ENCODE results near the gene CCDC71L. TPM values are rescaled to one million over a fixed set of nuclear protein-coding genes. Genes with fewer than 3 reads are reported as not detected.

CCDC71L gene
- total and polyA plus RNA-seq, 2 of the 4 experiments (the other 2 are of a cell fraction): 19.7 to 20.6 TPM

- H2BK15ac ChIP-seq (ENCODE audit: low read depth, low read length): no peak overlapping the region
- H3K4me2 ChIP-seq (ENCODE audit: low read depth, low read length): no peak overlapping the region
- H3K79me1 ChIP-seq (ENCODE audit: low read depth in 1 of 2, low read length in 2 of 2): no peaks in the 10 kb centered on the region
- H4K8ac ChIP-seq (ENCODE audit: low read depth in 2 of 2, low read length in 2 of 2): no peak overlapping the region
- H3K4ac ChIP-seq (ENCODE audit: low read depth, low read length): no peak overlapping the region
- H3K56ac ChIP-seq (ENCODE audit: extremely low read depth, insufficient read depth, low read length): no peak overlapping the region
- no TSS peak for BruUV-seq (replicated peaks)
- H4K20me1 ChIP-seq (ENCODE audit: insufficient read depth, low read length): no peaks in the 10 kb centered on the region
- H4K5ac ChIP-seq (ENCODE audit: low read depth, low read length): no peak overlapping the region
- H2BK5ac ChIP-seq (ENCODE audit: low read depth, low read length, poor library complexity, severe bottlenecking): no peak overlapping the region
- no CpG with 5 or more reads among the region's 1 CpG for WGBS, 2 experiments (ENCODE audit: extremely low coverage in 2 of 2, insufficient read length in 1 of 2)
- no peak overlapping the region for H3K23ac ChIP-seq (ENCODE audit: low read depth, low read length)
- H2BK20ac ChIP-seq (ENCODE audit: low read depth, low read length): 0 out of 2 replicates have a peak overlapping the region, but pooled peaks have one; percentile 59
- no peak overlapping the region for H2AFZ ChIP-seq (replicated peaks; ENCODE audit: low read length, poor library complexity)
- H3K9me3 ChIP-seq (ENCODE audit: control insufficient read depth, insufficient read depth, low read length): no peaks in the 10 kb centered on the region
- H3K18ac ChIP-seq (ENCODE audit: low read depth, low read length): no peak overlapping the region
- TF ChIP-seq CEBPB (IDR thresholded peaks at IDR 0.05; ENCODE audit: low read depth, low read length) (no peak), MAFK (IDR thresholded peaks at IDR 0.05; ENCODE audit: low read depth, low read length) (no peak), RCOR1 (IDR thresholded peaks at IDR 0.05; ENCODE audit: insufficient replicate concordance, low read length) (no peak), SMC3 (IDR thresholded peaks at IDR 0.05; ENCODE audit: low read depth, low read length) (no peak), MXI1 (IDR thresholded peaks at IDR 0.05; ENCODE audit: borderline replicate concordance, low read depth, low read length) (no peak)
- ChIA-PET CTCF (no interaction called here), POLR2A (ENCODE audit: unreplicated experiment) (no interaction called here)
- intact Hi-C loops (cut with micrococcal nuclease): no loop called here
- no peaks in the 10 kb centered on the region for H3K36me3 ChIP-seq (ENCODE audit: control insufficient read depth, insufficient read depth, low read length)
- no peaks in the 10 kb centered on the region; the same call in 1 of the 2 replicates for H3K9me1 ChIP-seq (ENCODE audit: insufficient read depth, low read length)
- H3K27me3 ChIP-seq (ENCODE audit: control insufficient read depth, insufficient read depth, low read length): no peaks in the 10 kb centered on the region
- dilution Hi-C loops (cut with HindIII; ENCODE audit: low sequenced_read_pairs, unreplicated experiment): no loop called here
- H3K9ac ChIP-seq (ENCODE audit: low read depth, low read length): no peak overlapping the region
- no peak for DNase-seq
- H3K27ac ChIP-seq (ENCODE audit: insufficient read depth, low read length): no peak overlapping the region
- no peak overlapping the region for H2AK9ac ChIP-seq (replicated peaks; ENCODE audit: low read depth, low read length, poor library complexity)
- H3K14ac ChIP-seq (replicated peaks; ENCODE audit: low read depth, low read length): no peak overlapping the region; the same call in 1 of the 2 replicates
- H4K91ac ChIP-seq (ENCODE audit: insufficient read depth, low read depth, low read length): no peak overlapping the region
- no peaks in the 10 kb centered on the region for H3K4me1 ChIP-seq (ENCODE audit: control insufficient read depth, insufficient read depth, low read length)
- H2AK5ac ChIP-seq (ENCODE audit: low read depth, low read length): no peak overlapping the region; the same call in 1 of the 2 replicates
- in situ Hi-C loops (cut with MboI; ENCODE audit: low sequenced_read_pairs): no loop called here
- H2BK120ac ChIP-seq (ENCODE audit: low read depth, low read length): no peak overlapping the region
- ATAC-seq (ENCODE audit: low read depth): no peak
- no peak overlapping the region for H3K4me3 ChIP-seq (ENCODE audit: insufficient read depth, low read depth, low read length)
Observed at GRCh38 chr7:106646256-106646655, 14.7 kb downstream of the CCDC71L start.

Measured in IMR-90 (cell line).